ENCODE measurements around the gene TSC1.

Gene TSC1

DNA sequence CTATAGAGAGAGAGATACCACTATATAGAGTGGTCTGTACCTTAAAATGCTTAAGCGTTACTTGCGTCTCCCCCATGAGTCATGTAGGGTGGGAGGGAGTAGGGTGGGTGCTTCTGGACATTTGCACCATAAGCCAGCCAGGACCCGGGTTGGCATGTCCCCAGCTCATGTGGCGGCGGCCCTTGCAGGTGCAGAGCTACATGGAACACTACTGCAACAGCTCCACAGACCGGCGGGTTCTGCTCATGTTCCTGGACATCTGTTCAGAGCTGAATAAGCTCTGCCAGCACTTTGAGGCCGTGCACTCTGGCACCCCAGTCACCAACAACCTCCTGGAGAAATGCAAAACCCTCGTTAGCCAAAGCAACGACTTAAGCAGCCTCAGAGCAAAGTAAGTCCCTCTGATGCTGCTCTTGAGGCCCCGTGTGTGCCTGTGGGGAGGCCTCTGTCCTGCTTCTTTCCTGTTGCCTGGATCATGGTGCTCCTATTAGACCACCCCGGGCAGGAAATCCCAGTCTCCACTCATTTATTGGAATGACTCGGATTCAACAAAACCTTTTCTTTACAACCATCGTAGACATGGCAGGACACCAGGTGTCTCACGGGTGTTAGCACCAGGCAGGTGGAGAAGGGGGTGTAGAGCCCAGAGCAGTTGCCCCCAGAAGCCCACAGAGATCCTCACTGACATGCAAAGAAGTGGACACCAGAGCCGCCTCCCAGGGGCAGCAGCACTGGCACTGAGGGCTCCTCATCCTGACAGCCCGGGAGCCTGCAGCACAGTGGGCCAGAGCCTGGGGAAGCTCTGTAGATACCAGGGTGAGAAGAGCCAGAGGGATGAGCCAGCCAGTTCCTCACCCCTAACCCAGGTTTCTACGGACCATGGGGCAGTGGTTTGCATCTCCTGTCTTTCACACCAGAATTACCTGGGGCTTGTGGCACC, 57.0 kb downstream of the TSC1 start:
- DNase-seq (ENCODE audit: low spot score) = no peak
- no peak overlapping the region for H3K27ac ChIP-seq (ENCODE audit: poor library complexity, severe bottlenecking)
- H3K4me1 ChIP-seq (ENCODE audit: insufficient read depth, poor library complexity, severe bottlenecking) = no peaks in the 10 kb centered on the region
- H3K9me3 ChIP-seq (ENCODE audit: severe bottlenecking) = no peaks in the 10 kb centered on the region
- ATAC-seq (ENCODE audit: low read depth) = no peak
- H3K36me3 ChIP-seq (ENCODE audit: low read depth) = no peaks in the 10 kb centered on the region
- H3K4me3 ChIP-seq (ENCODE audit: severe bottlenecking) = no peak overlapping the region
- no peaks in the 10 kb centered on the region for H3K27me3 ChIP-seq (ENCODE audit: insufficient read depth, poor library complexity, severe bottlenecking)
- no peak for TF ChIP-seq CTCF (IDR thresholded peaks at IDR 0.05; ENCODE audit: poor library complexity, severe bottlenecking)

DNA sequence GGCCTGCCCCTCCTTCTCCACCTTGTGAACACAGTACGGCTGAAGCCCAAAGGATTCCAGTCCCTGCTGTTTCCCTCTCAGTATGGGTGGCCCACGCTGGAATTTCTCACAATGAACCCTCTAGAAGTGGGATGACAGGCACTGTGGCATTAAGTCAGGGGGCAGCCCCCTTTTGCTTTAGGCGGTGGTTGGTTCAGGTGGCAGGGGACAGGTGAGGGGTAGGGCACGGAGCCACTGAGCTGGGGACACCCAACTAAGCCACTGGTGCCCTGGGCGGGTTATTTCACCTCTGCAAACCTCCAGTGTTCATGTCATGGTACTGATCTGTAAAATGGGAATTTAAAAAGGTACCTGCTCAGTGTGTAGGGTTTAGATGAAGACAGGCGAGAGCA, 58.1 kb downstream of the TSC1 start:
- Histone ChIP-seq H3K27me3 (ENCODE audit: insufficient read depth, poor library complexity, severe bottlenecking) (no peaks in the 10 kb centered on the region), H3K4me1 (ENCODE audit: insufficient read depth, poor library complexity, severe bottlenecking) (no peaks in the 10 kb centered on the region), H3K36me3 (ENCODE audit: low read depth) (no peaks in the 10 kb centered on the region), H3K27ac (ENCODE audit: poor library complexity, severe bottlenecking) (no peak overlapping the region), H3K4me3 (ENCODE audit: severe bottlenecking) (no peak overlapping the region), H3K9me3 (ENCODE audit: severe bottlenecking) (no peaks in the 10 kb centered on the region)
- no peak for TF ChIP-seq CTCF (IDR thresholded peaks at IDR 0.05; ENCODE audit: poor library complexity, severe bottlenecking)
- DNase-seq (ENCODE audit: low spot score) (no peak), ATAC-seq (ENCODE audit: low read depth) (no peak)

DNA sequence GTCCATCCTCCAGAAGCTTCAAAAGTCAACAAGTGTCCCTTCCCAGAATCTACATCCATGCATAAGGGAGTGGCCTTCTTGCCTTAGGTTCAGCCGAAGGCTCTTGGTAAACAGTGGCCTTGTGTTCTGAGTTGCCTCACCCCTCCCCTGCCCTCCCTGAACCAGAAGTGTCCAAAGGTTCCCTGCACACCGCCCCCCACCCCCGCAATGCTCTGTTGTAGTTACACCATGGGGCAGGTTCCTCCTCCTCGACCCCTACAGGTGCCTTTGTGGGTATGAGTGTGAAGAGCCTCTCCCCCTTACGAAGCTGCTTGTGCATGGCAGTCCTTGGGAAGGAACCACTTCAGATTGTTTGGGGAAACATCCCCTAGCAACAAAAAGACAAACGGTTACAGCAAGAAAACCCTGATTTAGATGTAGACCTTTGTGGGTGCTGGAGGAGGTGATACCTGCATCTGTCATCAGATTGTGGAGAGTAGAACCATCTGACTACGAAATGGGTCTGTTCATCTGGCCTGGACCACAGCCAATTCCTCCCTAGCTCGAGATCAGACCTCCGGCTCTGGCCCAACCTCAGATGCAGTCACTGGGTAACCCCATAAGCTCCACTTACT, 58.6 kb downstream of the TSC1 start:
- Histone ChIP-seq H3K36me3 (ENCODE audit: low read depth) (no peaks in the 10 kb centered on the region), H3K4me3 (ENCODE audit: severe bottlenecking) (no peak overlapping the region), H3K27me3 (ENCODE audit: insufficient read depth, poor library complexity, severe bottlenecking) (no peaks in the 10 kb centered on the region), H3K9me3 (ENCODE audit: severe bottlenecking) (no peaks in the 10 kb centered on the region), H3K4me1 (ENCODE audit: insufficient read depth, poor library complexity, severe bottlenecking) (no peaks in the 10 kb centered on the region), H3K27ac (ENCODE audit: poor library complexity, severe bottlenecking) (no peak overlapping the region)
- no peak for TF ChIP-seq CTCF (IDR thresholded peaks at IDR 0.05; ENCODE audit: poor library complexity, severe bottlenecking)
- ATAC-seq (ENCODE audit: low read depth) = no peak
- no peak for DNase-seq (ENCODE audit: low spot score)

GRCh38 chr9:132883349-132884294, 60.8 kb downstream of the TSC1 start:
- Histone ChIP-seq H3K27ac (ENCODE audit: poor library complexity, severe bottlenecking) (no peak overlapping the region), H3K4me3 (ENCODE audit: severe bottlenecking) (no peak overlapping the region), H3K4me1 (ENCODE audit: insufficient read depth, poor library complexity, severe bottlenecking) (no peaks in the 10 kb centered on the region), H3K36me3 (ENCODE audit: low read depth) (no peaks in the 10 kb centered on the region), H3K27me3 (ENCODE audit: insufficient read depth, poor library complexity, severe bottlenecking) (no peaks in the 10 kb centered on the region), H3K9me3 (ENCODE audit: severe bottlenecking) (no peaks in the 10 kb centered on the region)
- no peak for ATAC-seq (ENCODE audit: low read depth)
- DNase-seq (ENCODE audit: low spot score) = no peak
- TF ChIP-seq CTCF (IDR thresholded peaks at IDR 0.05; ENCODE audit: poor library complexity, severe bottlenecking) = no peak
